Keratinocyte (primary cell): ENCODE data around the gene CUL4A.

Source experiments
- CTCF ChIP-seq, 3 experiments: IDR thresholded peaks in 1 of 3; conservative IDR thresholded peaks in 1 of 3; optimal IDR thresholded peaks in 1 of 3; 2 replicates in 2 of 3; 3 replicates in 1 of 3; pipeline versions ENCODE3 to v1.5.1; 2011; ENCODE audit warnings: low read length in 3 of 3, mild to moderate bottlenecking in 3 of 3, moderate library complexity in 2 of 3, control low read depth in 1 of 3, inconsistent platforms in 1 of 3; ENCODE audit not compliant: insufficient read depth in 2 of 3; ENCODE audit errors: extremely low read depth in 1 of 3
- EZH2 ChIP-seq: IDR thresholded peaks from one replicate; pipeline ENCODE4 v1.6.1; 2012; ENCODE audit warnings: inconsistent platforms, mild to moderate bottlenecking, low read length, moderate library complexity

GRCh38 chr13:113187883-113188665, 21.3 kb upstream of the CUL4A start:
- TF ChIP-seq EZH2 (no peak), CTCF (optimal IDR thresholded peaks at IDR 0.05 in 1 of 3, IDR thresholded peaks at IDR 0.05 in 1 of 3, conservative IDR thresholded peaks at IDR 0.05 in 1 of 3; ENCODE audit: extremely low read depth in 1 of 3, insufficient read depth in 2 of 3, low read length in 3 of 3) (no peak)
